ENCODE measurements around the gene CXCL11. TPM values are rescaled to one million over a fixed set of nuclear protein-coding genes. Genes with fewer than 3 reads are reported as not detected.

CXCL11 gene
- total RNA-seq, 1 experiment from 2014 or later: not detected

GRCh38 chr4:76083386-76083988 is 47.6 kb upstream of the CXCL11 start:
- Histone ChIP-seq H4K8ac (replicated peaks; ENCODE audit: insufficient read length, low read depth, low read length) (no peak overlapping the region), H2AK5ac (ENCODE audit: insufficient read length, low read length) (no peak overlapping the region), H4K91ac (ENCODE audit: insufficient read length, low read depth, low read length) (no peak overlapping the region), H2AFZ (ENCODE audit: low read length) (no peak overlapping the region), H3K4ac (ENCODE audit: low read depth, low read length) (no peak overlapping the region), H2BK5ac (ENCODE audit: insufficient read length, low read length) (no peak overlapping the region), H3K27me3 (ENCODE audit: insufficient read depth, low read length) (no peaks in the 10 kb centered on the region), H3K79me1 (ENCODE audit: insufficient read depth, low read depth, low read length, poor library complexity, severe bottlenecking) (no peaks in the 10 kb centered on the region), H3K27ac (ENCODE audit: insufficient read length, low read depth, low read length) (no peak overlapping the region), H2BK12ac (ENCODE audit: insufficient read length, low read depth, low read length) (no peak overlapping the region), H3T11ph (ENCODE audit: low read length) (no peak overlapping the region), H4K5ac (ENCODE audit: insufficient read length, low read depth, low read length) (no peak overlapping the region), H3K9me3 (ENCODE audit: control insufficient read depth, low read depth, low read length) (no peaks in the 10 kb centered on the region), H3K79me2 (ENCODE audit: insufficient read depth, low read length) (no peaks in the 10 kb centered on the region), H3K23me2 (ENCODE audit: insufficient read length, low read depth, low read length, poor library complexity, severe bottlenecking) (no peaks in the 10 kb centered on the region), H2BK15ac (ENCODE audit: low read depth, low read length) (no peak overlapping the region), H3K56ac (ENCODE audit: insufficient read length, low read depth, low read length) (no peak overlapping the region), H3K9ac (ENCODE audit: extremely low read depth, insufficient read length, low read length) (no peak overlapping the region), H2BK120ac (ENCODE audit: low read depth, low read length, poor library complexity, severe bottlenecking) (no peak overlapping the region), H3K18ac (ENCODE audit: insufficient read length, low read depth, low read length) (no peak overlapping the region), H3K23ac (ENCODE audit: insufficient read length, low read depth, low read length) (no peak overlapping the region), H3K4me1 (ENCODE audit: insufficient read depth, low read length) (no peaks in the 10 kb centered on the region), H4K20me1 (ENCODE audit: control insufficient read depth, insufficient read depth, insufficient read length) (no peaks in the 10 kb centered on the region), H2BK20ac (ENCODE audit: low read depth, low read length, poor library complexity, severe bottlenecking) (no peak overlapping the region), H3K4me2 (ENCODE audit: insufficient read depth, insufficient read length, low read length) (no peak overlapping the region), H3K14ac (ENCODE audit: insufficient read depth, low read length) (no peak overlapping the region)
- Mint-ChIP-seq H3K4me1 (peaks cover 10 to 11% of the 10 kb centered on the region in 2 experiments), H3K27me3 (ENCODE audit: low read depth) (no peaks in the 10 kb centered on the region; the same call in 1 of the 2 replicates), H3K4me3 (no peak overlapping the region), H3K27ac (no peak overlapping the region), H3K36me3 (ENCODE audit: insufficient read depth in 1 of 3, low read depth in 3 of 3) (no peaks in the 10 kb centered on the region), H3K9me3 (no peaks in the 10 kb centered on the region)
- no peak for DNase-seq
- TF ChIP-seq CTCF (conservative IDR thresholded peaks at IDR 0.05): no peak
- WGBS (ENCODE audit: extremely low coverage, insufficient read length, low lambda C conversion rate): no CpG with 5 or more reads among the region's 3 CpGs
